DOHH2 (cell line): Measurements from ENCODE around the gene SLFN12.

Experiments used
- H3F3A ChIP-seq: fragments of 200-600 bp; sonication (generic), shearing (Covaris generic); 2 replicates; pipeline ENCODE4 v1.6.0; 2016; ENCODE audit warnings: antibody characterized with exemption, mild to moderate bottlenecking; ENCODE audit not compliant: control insufficient read depth, insufficient read depth
- H3K27ac ChIP-seq: fragments of 200-600 bp; sonication (generic); 2 replicates; pipeline ENCODE4 v1.5.1; 2014; ENCODE audit warnings: low read depth, mild to moderate bottlenecking, low read length, moderate library complexity
- H3K27me3 ChIP-seq: fragments of 200-600 bp; sonication (generic); 2 replicates; pipeline ENCODE4 v1.6.1; 2014; ENCODE audit warnings: mild to moderate bottlenecking, low read length, mixed read lengths; ENCODE audit not compliant: control insufficient read depth
- H3K36me3 ChIP-seq: fragments of 200-600 bp; sonication (generic); 2 replicates; pipeline ENCODE4 v1.6.1; 2014; ENCODE audit warnings: mild to moderate bottlenecking, low read length, moderate library complexity, mixed read lengths; ENCODE audit not compliant: control insufficient read depth
- H3K4me1 ChIP-seq: fragments of 200-600 bp; sonication (generic); 2 replicates; pipeline ENCODE4 v1.6.1; 2014; ENCODE audit warnings: mild to moderate bottlenecking, low read length, mixed read lengths; ENCODE audit not compliant: control insufficient read depth
- H3K4me2 ChIP-seq: fragments of 200-600 bp; sonication (generic); 2 replicates; pipeline ENCODE4 v1.6.0; 2014; ENCODE audit warnings: mild to moderate bottlenecking, low read length, moderate library complexity
- H3K4me3 ChIP-seq: fragments of 200-600 bp; sonication (generic); 2 replicates; pipeline ENCODE4 v1.5.1; 2014; ENCODE audit warnings: mild to moderate bottlenecking, low read length, mixed read lengths
- H3K79me2 ChIP-seq: fragments of 200-600 bp; sonication (generic); 2 replicates; pipeline ENCODE4 v1.6.1; 2014; ENCODE audit warnings: mild to moderate bottlenecking, low read length, mixed read lengths; ENCODE audit not compliant: control insufficient read depth
- H3K9me2 ChIP-seq: fragments of 200-600 bp; sonication (generic); replicated peaks from 2 replicates; pipeline ENCODE4 v1.6.1; 2014; ENCODE audit warnings: mild to moderate bottlenecking, low read length, mixed read lengths; ENCODE audit not compliant: control insufficient read depth
- H3K9me3 ChIP-seq: fragments of 200-600 bp; sonication (generic); 2 replicates; pipeline ENCODE4 v1.6.1; 2014; ENCODE audit warnings: antibody characterized with exemption, low read length, mixed read lengths; ENCODE audit not compliant: control insufficient read depth, insufficient read depth
- H4K20me1 ChIP-seq: fragments of 200-600 bp; sonication (generic); 2 replicates; pipeline ENCODE4 v1.6.0; 2014; ENCODE audit warnings: low read depth, mild to moderate bottlenecking, antibody characterized with exemption, low read length, moderate library complexity; ENCODE audit not compliant: control insufficient read depth, insufficient read depth
- CTCF ChIP-seq: fragments of 200-600 bp; sonication (generic); IDR thresholded peaks from one replicate; pipeline ENCODE4 v1.5.1; 2014; ENCODE audit warnings: antibody characterized with exemption, mild to moderate bottlenecking, low read depth, low read length; ENCODE audit not compliant: poor library complexity, severe bottlenecking
- EZH2phosphoT487 ChIP-seq: fragments of 200-600 bp; sonication (generic); IDR thresholded peaks from 2 replicates; pipeline ENCODE4 v1.6.1; 2017; ENCODE audit warnings: borderline replicate concordance, mild to moderate bottlenecking, antibody characterized with exemption, low read length, moderate library complexity, mixed read lengths

The SLFN12 gene

DNA sequence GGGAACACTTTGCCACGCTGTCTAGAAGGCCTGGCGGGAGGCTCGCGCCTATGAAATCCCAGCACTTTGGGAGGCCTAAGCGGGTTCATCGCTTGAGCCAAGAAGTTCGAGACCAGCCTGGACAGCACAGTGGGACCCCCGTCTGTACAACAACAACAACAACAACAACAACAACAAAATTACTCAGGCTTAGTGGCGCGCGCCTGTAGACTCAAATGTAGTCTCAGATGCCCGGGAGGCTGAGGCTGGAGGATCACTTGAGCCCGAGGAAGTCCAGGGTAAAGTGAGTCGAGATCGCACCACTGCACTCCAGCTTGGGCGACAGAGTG is 16.6 kb upstream of the SLFN12 start:
- TF ChIP-seq EZH2phosphoT487 (no peak), CTCF (no peak)
- Histone ChIP-seq H3K4me2 (peak overlapping the region; percentile 57), H3K27me3 (peaks cover 38% of the 10 kb centered on the region)

DNA sequence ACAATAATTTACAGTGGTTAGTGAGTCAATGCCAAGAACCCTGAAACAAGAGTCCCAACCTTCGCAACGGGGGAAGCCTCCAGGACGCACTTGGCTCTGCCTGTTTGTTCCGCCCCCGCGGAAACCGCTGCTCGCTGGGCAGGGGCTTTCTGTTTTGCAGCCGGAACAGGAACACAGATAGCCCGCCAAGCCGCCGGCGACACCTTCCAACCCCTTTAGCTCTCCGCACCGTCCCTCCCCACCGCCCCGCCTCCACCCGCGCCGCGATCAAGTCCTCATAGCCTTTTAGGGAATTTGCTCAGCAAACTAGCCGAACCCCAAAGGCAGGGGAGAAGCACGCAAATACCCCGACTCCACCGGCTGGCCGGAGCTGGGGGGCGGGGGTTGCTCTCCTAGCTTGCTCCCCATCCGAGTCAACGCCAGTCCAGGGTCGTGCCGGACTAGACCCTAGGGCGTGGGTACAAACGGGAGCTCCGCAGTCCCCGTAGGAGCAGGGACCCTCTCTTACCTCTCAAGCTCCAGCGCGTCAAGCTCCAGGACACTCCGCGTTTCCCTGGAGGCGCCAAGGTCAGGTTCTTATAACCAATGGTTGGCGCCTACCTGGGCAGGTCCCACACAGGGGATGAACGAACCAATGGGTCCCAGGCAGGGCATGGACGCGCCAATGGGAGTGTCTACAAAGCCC is 16.1 kb upstream of the SLFN12 start, which contains the start of gene SLFN13:
Gene SLFN13 (minus strand): TSS at position 553 of the 685 bp plus-strand sequence. CDS start 3,086 bp downstream, outside the sequence.
- Histone ChIP-seq H3K79me2 (no peaks in the 10 kb centered on the region), H3K9me2 (no peaks in the 10 kb centered on the region), H3K4me3 (peak within 1 kb of the TSS; percentile 60), H3K4me1 (peaks cover 11% of the 10 kb centered on the region), H3K36me3 (no peaks in the 10 kb centered on the region), H3K27ac (no peak within 1 kb of the TSS), H4K20me1 (no peaks in the 10 kb centered on the region), H3F3A (no peaks in the 10 kb centered on the region), H3K4me2 (peak within 1 kb of the TSS; percentile 57), H3K27me3 (peaks cover 38% of the 10 kb centered on the region), H3K9me3 (no peaks in the 10 kb centered on the region)
- TF ChIP-seq CTCF = no peak
- TF ChIP-seq EZH2phosphoT487 = peak; percentile 84; the same call in 1 of the 2 replicates

More for the DNA sequence above, 16.6 kb upstream of the SLFN12 start:
- Histone ChIP-seq H3F3A (no peaks in the 10 kb centered on the region), H3K79me2 (no peaks in the 10 kb centered on the region), H3K27ac (no peak overlapping the region), H3K9me3 (no peaks in the 10 kb centered on the region), H3K36me3 (no peaks in the 10 kb centered on the region), H3K9me2 (no peaks in the 10 kb centered on the region), H3K4me1 (peaks cover 11% of the 10 kb centered on the region), H3K4me3 (peak overlapping the region; percentile 60), H4K20me1 (no peaks in the 10 kb centered on the region)

- H3K4me1 ChIP-seq = peaks cover 11% of the 10 kb centered on the region
- H3K4me2 ChIP-seq = no peak overlapping the region
- H4K20me1 ChIP-seq = no peaks in the 10 kb centered on the region
- no peaks in the 10 kb centered on the region for H3K79me2 ChIP-seq
- H3K4me3 ChIP-seq = no peak overlapping the region
- no peaks in the 10 kb centered on the region for H3K9me2 ChIP-seq
- no peaks in the 10 kb centered on the region for H3K9me3 ChIP-seq
- H3K36me3 ChIP-seq = no peaks in the 10 kb centered on the region
- H3K27me3 ChIP-seq = peaks cover 38% of the 10 kb centered on the region
- no peaks in the 10 kb centered on the region for H3F3A ChIP-seq
- no peak overlapping the region for H3K27ac ChIP-seq
- TF ChIP-seq CTCF (no peak), EZH2phosphoT487 (no peak)
Measured at GRCh38 chr17:35447499-35447898, 15.2 kb upstream of the SLFN12 start.
